Esophagus muscularis mucosa (tissue), 3 donors: ENCODE results near the gene PIK3R3.

ENCODE experiments used
- CTCF ChIP-seq, 3 experiments: fragments of 200-600 bp in 2 of 3; fragments of 450-650 bp in 1 of 3; sonication (generic) in 2 of 3; IDR thresholded peaks; one replicate each; pipeline ENCODE4 v1.5.1; 2017 to 2019; ENCODE audit warnings: antibody characterized with exemption in 3 of 3, mild to moderate bottlenecking in 2 of 3, moderate library complexity in 1 of 3
- POLR2A ChIP-seq: fragments of 450-650 bp; IDR thresholded peaks from one replicate; pipeline ENCODE4 v1.6.1; 2017; ENCODE audit warnings: antibody characterized with exemption, moderate library complexity, mild to moderate bottlenecking, low read depth
- POLR2AphosphoS5 ChIP-seq, 2 donors: sonication (generic); formaldehyde crosslinking; IDR thresholded peaks; one replicate each; pipeline ENCODE4 v1.6.1; 2017; ENCODE audit warnings: antibody characterized with exemption in 2 of 2

DNA sequence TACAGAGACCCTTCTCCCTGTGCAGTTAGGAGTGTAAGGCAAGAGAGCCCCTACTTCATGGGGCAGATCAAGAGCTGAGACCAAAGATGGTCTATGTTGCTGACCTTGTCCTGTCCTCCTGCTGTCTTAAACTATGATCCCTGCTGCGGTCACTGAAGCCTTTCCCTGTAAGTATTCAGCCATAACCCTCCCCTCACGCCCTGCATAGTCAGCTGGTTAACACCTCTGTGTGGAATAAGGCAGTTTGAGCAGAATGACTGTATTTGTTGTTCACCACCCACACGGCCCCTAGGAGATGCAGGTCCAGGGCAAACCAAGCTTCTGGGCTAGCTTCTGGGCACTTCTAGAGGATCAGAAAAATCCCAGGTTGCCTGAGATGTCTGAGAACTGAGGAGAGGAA is 42.8 kb upstream of the PIK3R3 start:
- no peak for TF ChIP-seq CTCF (IDR thresholded peaks at IDR 0.05)
- TF ChIP-seq POLR2A = no peak
- TF ChIP-seq POLR2AphosphoS5 (IDR thresholded peaks at IDR 0.05) = no peak
